ENCODE results near the gene ATF4. TPM values are rescaled to one million over a fixed set of nuclear protein-coding genes. Genes with fewer than 3 reads are reported as not detected.

Gene ATF4
- total RNA-seq, 2 donors from 2014 or later, result 262 to 356 TPM

GRCh38 chr22:39570226-39570625 lies 49.9 kb downstream of the ATF4 start:
- intact Hi-C loops (cut with DNase I), result no loop called here
- 74% methylated on average over 3 of the region's 3 CpGs for WGBS, 2 donors
- TF ChIP-seq POLR2A (IDR thresholded peaks at IDR 0.05) (no peak), CTCF (IDR thresholded peaks at IDR 0.05) (no peak)

GRCh38 chr22:39570665-39571064 lies 50.3 kb downstream of the ATF4 start, which contains the start of gene CACNA1I:
Gene CACNA1I, plus strand, starts transcription at chr22:39570753. Its CDS starts 0 bp downstream, at chr22:39570753.
- H3K9me3 ChIP-seq, result no peaks in the 10 kb centered on the region
- TF ChIP-seq POLR2A (IDR thresholded peaks at IDR 0.05), result no peak
- no peak within 1 kb of the TSS for H3K27ac ChIP-seq
- no peaks in the 10 kb centered on the region for H3K4me1 ChIP-seq
- no peaks in the 10 kb centered on the region for H3K27me3 ChIP-seq
- WGBS, 2 donors, result 66 to 100% methylated on average over 3 to 13 of the region's 14 CpGs
- no peaks in the 10 kb centered on the region for H3K36me3 ChIP-seq (replicated peaks in 1 of 2; ENCODE audit: insufficient read depth in 1 of 2, low read depth in 2 of 2)
- H3K4me3 ChIP-seq, result no peak within 1 kb of the TSS
- intact Hi-C loops (cut with DNase I), result no loop called here
- ATAC-seq, result no peak
- DNase-seq, result no peak

More at GRCh38 chr22:39570226-39570625, 49.9 kb downstream of the ATF4 start:
- H3K9me3 ChIP-seq, result no peaks in the 10 kb centered on the region
- no peaks in the 10 kb centered on the region for H3K36me3 ChIP-seq (replicated peaks in 1 of 2; ENCODE audit: insufficient read depth in 1 of 2, low read depth in 2 of 2)
- no peak overlapping the region for H3K4me3 ChIP-seq
- no peaks in the 10 kb centered on the region for H3K27me3 ChIP-seq
- DNase-seq (no peak), ATAC-seq (no peak)
- H3K4me1 ChIP-seq, result no peaks in the 10 kb centered on the region
- no peak overlapping the region for H3K27ac ChIP-seq

GRCh38 chr22:39571538-39571937 lies 51.2 kb downstream of the ATF4 start:
- intact Hi-C loops (cut with DNase I), result no loop called here
- no peaks in the 10 kb centered on the region for H3K36me3 ChIP-seq (replicated peaks in 1 of 2; ENCODE audit: insufficient read depth in 1 of 2, low read depth in 2 of 2)
- no peak for DNase-seq
- H3K27me3 ChIP-seq, result no peaks in the 10 kb centered on the region
- WGBS, 2 donors, result 21 to 22% methylated on average over 1 of the region's 1 CpG
- H3K9me3 ChIP-seq, result no peaks in the 10 kb centered on the region
- ATAC-seq, result no peak
- TF ChIP-seq CTCF (IDR thresholded peaks at IDR 0.05) (no peak), POLR2A (IDR thresholded peaks at IDR 0.05) (no peak)
- no peaks in the 10 kb centered on the region for H3K4me1 ChIP-seq
- H3K4me3 ChIP-seq, result no peak overlapping the region
- no peak overlapping the region for H3K27ac ChIP-seq

Other genes starting within 250 kb of the ATF4 start
- gene RPL3, start 200.9 kb upstream of the ATF4 start, total RNA-seq, result 1,000 to 10,000 TPM; 1,625 to 1,893 TPM
- 10 to 100 TPM; 15.2 to 35.0 TPM for gene SYNGR1, start 170.6 kb upstream of the ATF4 start, total RNA-seq
- 10 to 100 TPM; 14.0 to 17.8 TPM for gene TAB1, start 120.8 kb upstream of the ATF4 start, total RNA-seq
- gene MGAT3, start 63.5 kb upstream of the ATF4 start, total RNA-seq, result 1 to 10 TPM in 1 of 2 donors, under 1 TPM in 1; 0.99 to 2.9 TPM
- gene MIEF1, start 18.3 kb upstream of the ATF4 start, total RNA-seq, result 10 to 100 TPM in 1 of 2 donors, 1 to 10 TPM in 1; 9.1 to 14.8 TPM
- gene RPS19BP1, start 12.2 kb downstream of the ATF4 start, total RNA-seq, result 100 to 1,000 TPM in 1 of 2 donors, 10 to 100 TPM in 1; 87.2 to 141 TPM
- gene CACNA1I, start 50.2 kb downstream of the ATF4 start, total RNA-seq, result under 1 TPM; 0.33 to 0.52 TPM

All from body of pancreas (tissue), 4 donors.